H1 (cell line): ENCODE results near the gene BCHE. TPM values are rescaled to one million over a fixed set of nuclear protein-coding genes. Genes with fewer than 3 reads are reported as not detected.

Experiments
- CTCF ChIA-PET: fragments of 300-600 bp; sonication (Branson Sonifier 250); formaldehyde crosslinking; loops from one replicate; lab custom pipeline; 2021; ENCODE audit not compliant: partially characterized antibody; lab: Charles Lee
- POLR2A ChIA-PET: fragments of 300-600 bp; sonication (Branson Sonifier 250); formaldehyde crosslinking; loops from one replicate; lab custom pipeline; 2021; ENCODE audit warnings: inconsistent platforms; ENCODE audit not compliant: partially characterized antibody; lab: Charles Lee
- DNase-seq, 2 experiments: peaks; one replicate each; pipeline versions ENCODE4 v3.0.0 to v3.0.0-alpha.2; 2010 to 2022; ENCODE audit warnings: low spot score in 2 of 2, low read depth in 1 of 2, mixed read lengths in 1 of 2
- FAIRE-seq: peaks from 2 replicates; lab custom pipeline; 2011; peaks lifted over from hg19 to GRCh38; lab: Jason Lieb, UNC
- H2AFZ ChIP-seq: 2 replicates; pipeline ENCODE4 v1.8.1; 2012; ENCODE audit warnings: low read length, inconsistent platforms
- H2AK5ac ChIP-seq: 2 replicates; pipeline ENCODE4 v1.6.1; 2013; ENCODE audit warnings: low read depth, low read length
- H2BK120ac ChIP-seq: replicated peaks from 2 replicates; pipeline ENCODE3; 2013; ENCODE audit warnings: low read depth, low read length, inconsistent platforms
- H2BK12ac ChIP-seq: 2 replicates; pipeline ENCODE4 v1.6.1; 2013; ENCODE audit warnings: low read depth, low read length
- H2BK15ac ChIP-seq: 2 replicates; pipeline ENCODE4 v1.6.1; 2013; ENCODE audit warnings: low read length
- H2BK20ac ChIP-seq: 2 replicates; pipeline ENCODE4 v1.6.1; 2013; ENCODE audit warnings: low read length
- H2BK5ac ChIP-seq: 2 replicates; pipeline ENCODE4 v1.6.1; 2013; ENCODE audit warnings: low read depth, low read length
- H3K14ac ChIP-seq: 2 replicates; pipeline ENCODE4 v1.6.1; 2013; ENCODE audit warnings: inconsistent platforms; ENCODE audit not compliant: insufficient read length
- H3K18ac ChIP-seq: 2 replicates; pipeline ENCODE4 v1.6.1; 2013; ENCODE audit warnings: low read length; ENCODE audit errors: extremely low read depth
- H3K23ac ChIP-seq: 2 replicates; pipeline ENCODE4 v1.6.1; 2013; ENCODE audit warnings: inconsistent platforms; ENCODE audit not compliant: insufficient read length
- H3K23me2 ChIP-seq: 2 replicates; pipeline ENCODE4 v1.6.1; 2013; ENCODE audit warnings: low read depth, low read length
- H3K27ac ChIP-seq: 2 replicates; pipeline ENCODE4 v1.6.1; 2011; ENCODE audit warnings: low read depth, low read length, inconsistent platforms
- H3K27me3 ChIP-seq, 4 experiments: replicated peaks in 1 of 4; 1 replicate in 1 of 4; 2 replicates in 3 of 4; pipeline versions ENCODE4 v1.6.1 to v1.8.1; 2011 to 2013; ENCODE audit warnings: low read length in 3 of 4, mild to moderate bottlenecking in 3 of 4, inconsistent platforms in 2 of 4, mixed read lengths in 2 of 4, moderate library complexity in 1 of 4; ENCODE audit not compliant: control insufficient read depth in 3 of 4, insufficient read depth in 3 of 4; ENCODE audit errors: extremely low read depth in 1 of 4
- H3K36me3 ChIP-seq, 4 experiments: 2 replicates each; pipeline versions ENCODE4 v1.6.1 to v1.8.1; 2011 to 2013; ENCODE audit warnings: mild to moderate bottlenecking in 4 of 4, low read length in 3 of 4, moderate library complexity in 2 of 4, control low read depth in 1 of 4, inconsistent platforms in 1 of 4; ENCODE audit not compliant: insufficient read depth in 4 of 4, control insufficient read depth in 2 of 4
- H3K4ac ChIP-seq: replicated peaks from 2 replicates; pipeline ENCODE3; 2013; ENCODE audit warnings: low read length, low read depth, mixed read lengths, inconsistent platforms; ENCODE audit not compliant: insufficient read length
- H3K4me1 ChIP-seq, 4 experiments: replicated peaks in 1 of 4; 1 replicate in 1 of 4; 2 replicates in 3 of 4; pipeline versions ENCODE4 v1.6.1 to v1.8.1; 2011 to 2013; ENCODE audit warnings: low read length in 3 of 4, inconsistent platforms in 2 of 4, mixed read lengths in 1 of 4; ENCODE audit not compliant: insufficient read depth in 4 of 4, control insufficient read depth in 3 of 4
- H3K4me2 ChIP-seq, 2 experiments: 2 replicates each; pipeline versions ENCODE4 v1.6.1 to v1.8.1; 2011 to 2013; ENCODE audit warnings: low read depth in 2 of 2, low read length in 2 of 2, control low read depth in 1 of 2, inconsistent platforms in 1 of 2, mild to moderate bottlenecking in 1 of 2; ENCODE audit not compliant: insufficient read depth in 1 of 2
- H3K4me3 ChIP-seq, 4 experiments: fragments of 200-600, 300-600 bp in 1 of 4; sonication (generic), shearing (Covaris generic), sonication (Bioruptor Twin) in 1 of 4; 2 replicates each; pipeline versions ENCODE4 v1.5.1 to v1.8.1; 2011 to 2016; ENCODE audit warnings: low read length in 4 of 4, low read depth in 3 of 4, control low read depth in 2 of 4, inconsistent platforms in 2 of 4, mild to moderate bottlenecking in 2 of 4, mixed read lengths in 1 of 4, moderate library complexity in 1 of 4; ENCODE audit not compliant: insufficient read depth in 2 of 4; ENCODE audit errors: extremely low read depth in 1 of 4
- H3K56ac ChIP-seq: replicated peaks from 2 replicates; pipeline ENCODE3; 2013; ENCODE audit warnings: low read depth, mild to moderate bottlenecking, mixed read lengths, low read length, inconsistent platforms; ENCODE audit not compliant: insufficient read length
- H3K79me1 ChIP-seq: 2 replicates; pipeline ENCODE4 v1.6.1; 2013; ENCODE audit warnings: low read depth, low read length, control low read depth
- H3K79me2 ChIP-seq, 2 experiments: 2 replicates each; pipeline versions ENCODE4 v1.6.1 to v1.8.1; 2012 to 2013; ENCODE audit warnings: low read length in 2 of 2, mild to moderate bottlenecking in 2 of 2, inconsistent platforms in 1 of 2; ENCODE audit not compliant: insufficient read depth in 2 of 2, control insufficient read depth in 1 of 2
- H3K9ac ChIP-seq, 4 experiments: replicated peaks in 1 of 4; 1 replicate in 1 of 4; 2 replicates in 3 of 4; pipeline versions ENCODE4 v1.6.1 to v1.8.1; 2011 to 2013; ENCODE audit warnings: low read depth in 3 of 4, low read length in 3 of 4, control low read depth in 2 of 4, mild to moderate bottlenecking in 2 of 4, moderate library complexity in 2 of 4, inconsistent platforms in 1 of 4; ENCODE audit errors: extremely low read depth in 1 of 4
- H3K9me3 ChIP-seq, 2 experiments: 2 replicates each; pipeline versions ENCODE4 v1.6.1 to v1.8.1; 2012 to 2013; ENCODE audit warnings: mild to moderate bottlenecking in 2 of 2, moderate library complexity in 2 of 2, control low read depth in 1 of 2, inconsistent platforms in 1 of 2, low read depth in 1 of 2, low read length in 1 of 2, mixed read lengths in 1 of 2; ENCODE audit not compliant: insufficient read depth in 2 of 2
- H4K20me1 ChIP-seq, 2 experiments: replicated peaks in 1 of 2; 2 replicates each; pipeline versions ENCODE3 to v1.8.1; 2011 to 2013; ENCODE audit warnings: inconsistent platforms in 2 of 2, low read length in 2 of 2, mild to moderate bottlenecking in 1 of 2; ENCODE audit not compliant: insufficient read depth in 2 of 2, control insufficient read depth in 1 of 2
- H4K5ac ChIP-seq: 2 replicates; pipeline ENCODE4 v1.6.1; 2013; ENCODE audit warnings: low read length, low read depth, mixed read lengths, inconsistent platforms; ENCODE audit not compliant: insufficient read length
- H4K8ac ChIP-seq: 2 replicates; pipeline ENCODE4 v1.8.0; 2013; ENCODE audit warnings: mild to moderate bottlenecking, moderate library complexity, low read length, inconsistent platforms; ENCODE audit not compliant: insufficient read depth; ENCODE audit errors: extremely low read depth
- H4K91ac ChIP-seq: replicated peaks from 2 replicates; pipeline ENCODE3; 2013; ENCODE audit warnings: low read length, mixed read lengths, inconsistent platforms; ENCODE audit not compliant: insufficient read length
- ATF2 ChIP-seq: IDR thresholded peaks from 2 replicates; pipeline ENCODE4 v1.6.1; 2012; ENCODE audit warnings: low read length, inconsistent platforms
- ATF3 ChIP-seq: IDR thresholded peaks from 2 replicates; pipeline ENCODE4 v1.6.1; 2011; ENCODE audit warnings: low read depth, mild to moderate bottlenecking, low read length; ENCODE audit not compliant: insufficient read depth
- BACH1 ChIP-seq: IDR thresholded peaks from 2 replicates; pipeline ENCODE4 v1.6.1; 2012; ENCODE audit warnings: low read length, improper control_type of control experiment
- E2F6 ChIP-seq: IDR thresholded peaks from 2 replicates; pipeline ENCODE4 v1.6.1; 2012; ENCODE audit warnings: inconsistent platforms
- NRF1 ChIP-seq: IDR thresholded peaks from 2 replicates; pipeline ENCODE4 v1.6.1; 2011; ENCODE audit warnings: mild to moderate bottlenecking, low read depth, low read length, improper control_type of control experiment
- POLR2AphosphoS5 ChIP-seq: IDR thresholded peaks from 2 replicates; pipeline ENCODE4 v1.6.1; 2011; ENCODE audit warnings: low read depth, low read length
- RBBP5 ChIP-seq: IDR thresholded peaks from 2 replicates; pipeline ENCODE4 v1.7.1; 2012; ENCODE audit warnings: low read depth, mild to moderate bottlenecking, inconsistent platforms, low read length, moderate library complexity, borderline replicate concordance
- RNF2 ChIP-seq: fragments of 200-900, 300-1000 bp; sonication (generic); IDR thresholded peaks from 2 replicates; pipeline ENCODE4 v1.7.1; 2016; ENCODE audit warnings: borderline replicate concordance, low read depth, mild to moderate bottlenecking, antibody characterized with exemption, low read length; ENCODE audit not compliant: poor library complexity, severe bottlenecking; ENCODE audit errors: missing control alignments
- SP2 ChIP-seq: IDR thresholded peaks from 2 replicates; pipeline ENCODE4 v1.6.1; 2012; ENCODE audit warnings: mild to moderate bottlenecking, low read length, inconsistent platforms
- SUZ12 ChIP-seq: fragments of 200-600 bp; sonication (generic); IDR thresholded peaks from 2 replicates; pipeline ENCODE4 v1.6.1; 2012; ENCODE audit warnings: mild to moderate bottlenecking, inconsistent platforms, low read length, moderate library complexity, mixed read lengths
- TAF7 ChIP-seq: optimal IDR thresholded peaks from 2 replicates; pipeline ENCODE3; 2011; ENCODE audit warnings: low read depth, mild to moderate bottlenecking, inconsistent platforms, low read length, moderate library complexity, borderline replicate concordance
- ZNF274 ChIP-seq: IDR thresholded peaks from 2 replicates; pipeline ENCODE4 v1.7.0; 2012; ENCODE audit warnings: low read length, borderline replicate concordance; ENCODE audit errors: extremely low read depth
- polyA plus RNA-seq, 7 experiments: library from polyadenylated mRNA; depleted of rRNA in 3 of 7; stranded (reverse) in 5 of 7; unstranded in 2 of 7; fragments of >200 nt in 5 of 7; fragments of 200-250 nt in 2 of 7; gene quantifications; 1 replicate in 5 of 7; 2 replicates in 1 of 7; 4 replicates in 1 of 7; pipeline versions ENCODE4 v1.2.1 to v1.2.3, GENCODE V29; 2011 to 2013; ENCODE audit warnings: missing spikeins in 2 of 7, mixed read lengths in 2 of 7
- total RNA-seq: library from RNA; stranded (reverse); fragmentation: NEBNext Ultra II Directional; extraction: Animal tissue kit (Norgen Biotek cat#: 25700); gene quantifications from 2 replicates; pipeline ENCODE4 v1.2.1, GENCODE V29; 2021

The BCHE gene
- total and polyA plus RNA-seq, 2 of the 8 experiments (the other 6 are each of a cell fraction or from before 2014, with no cell fraction given): 0.56 to 1.9 TPM

GRCh38 chr3:165753560-165753959, 83.7 kb downstream of the BCHE start:
- Histone ChIP-seq H3K4me2 (no peak overlapping the region), H3K56ac (no peak overlapping the region), H4K8ac (no peak overlapping the region), H2BK20ac (no peak overlapping the region), H3K9ac (no peak overlapping the region), H4K91ac (no peak overlapping the region), H3K4me3 (no peak overlapping the region), H3K4ac (no peak overlapping the region), H2AFZ (no peak overlapping the region), H3K36me3 (no peaks in the 10 kb centered on the region), H3K23me2 (peaks cover 1% of the 10 kb centered on the region; the same call in 1 of the 2 replicates), H3K27ac (no peak overlapping the region), H3K4me1 (no peaks in the 10 kb centered on the region), H3K9me3 (no peaks in the 10 kb centered on the region), H3K18ac (no peak overlapping the region), H4K5ac (no peak overlapping the region), H2BK120ac (no peak overlapping the region), H2BK15ac (no peak overlapping the region), H3K23ac (no peak overlapping the region), H2BK5ac (no peak overlapping the region), H4K20me1 (no peaks in the 10 kb centered on the region), H2AK5ac (no peak overlapping the region), H3K14ac (no peak overlapping the region), H2BK12ac (no peak overlapping the region), H3K79me1 (no peaks in the 10 kb centered on the region), H3K27me3 (no peaks in the 10 kb centered on the region), H3K79me2 (no peaks in the 10 kb centered on the region)
- ChIA-PET POLR2A (no interaction called here), CTCF (no interaction called here)
- no peak for DNase-seq
- FAIRE-seq: no peak
- TF ChIP-seq POLR2AphosphoS5: no peak
- TF ChIP-seq SP2: no peak
- TF ChIP-seq RBBP5: no peak
- no peak for TF ChIP-seq BACH1
- TF ChIP-seq E2F6: no peak
- no peak for TF ChIP-seq NRF1
- no peak for TF ChIP-seq RNF2
- no peak for TF ChIP-seq ATF3
- TF ChIP-seq TAF7: no peak
- TF ChIP-seq ATF2: no peak
- no peak for TF ChIP-seq SUZ12
- no peak for TF ChIP-seq ZNF274
